Activated CD8-positive, alpha-beta memory T cell treated with anti-CD3 and anti-CD28 coated beads, Interleukin-2, amount 50 U/mL, for 48 hours (primary cell): ENCODE measurements around the gene YBEY.

Experiments used
- DNase-seq: peaks from one replicate; pipeline ENCODE4 v3.0.0-alpha.2; 2020

The YBEY gene

DNA sequence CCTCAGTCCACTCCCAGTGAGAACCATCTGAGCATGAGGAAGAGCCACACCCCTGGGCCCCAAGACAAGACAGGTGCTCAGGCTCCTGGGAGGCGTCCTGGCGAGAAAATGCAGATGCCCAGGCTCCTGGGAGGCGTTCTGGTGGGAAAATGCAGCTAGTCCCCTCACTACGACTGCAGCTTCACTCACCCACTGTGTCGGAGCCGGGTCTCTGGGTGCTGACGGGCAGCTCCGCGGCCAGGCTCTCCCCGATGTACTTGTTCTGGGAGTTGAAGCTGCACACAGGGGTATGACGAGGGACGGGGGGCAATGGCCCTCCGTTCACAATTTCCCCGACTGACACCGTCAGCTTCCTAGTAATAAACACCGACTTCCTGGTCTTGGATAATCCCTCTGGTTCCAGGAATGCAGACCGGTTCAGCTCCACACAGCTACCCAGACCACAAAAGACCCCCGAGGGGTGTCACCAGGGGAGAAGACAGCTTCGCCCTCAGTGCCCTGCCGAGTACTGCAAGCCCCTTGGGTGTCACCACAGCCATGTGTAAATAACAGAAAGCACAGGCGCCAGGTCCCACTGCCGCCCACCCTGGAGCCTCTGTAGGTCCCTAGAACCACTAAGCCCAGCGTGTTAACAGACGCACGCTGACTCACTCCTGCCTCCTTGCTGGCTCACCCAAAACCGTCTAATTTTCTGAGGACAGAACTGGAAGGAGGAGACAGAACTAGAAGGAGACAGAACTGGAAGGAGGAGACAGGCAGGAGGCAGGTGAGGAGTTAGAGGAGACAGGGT lies 20.2 kb upstream of the YBEY start:
- DNase-seq = no peak

DNA sequence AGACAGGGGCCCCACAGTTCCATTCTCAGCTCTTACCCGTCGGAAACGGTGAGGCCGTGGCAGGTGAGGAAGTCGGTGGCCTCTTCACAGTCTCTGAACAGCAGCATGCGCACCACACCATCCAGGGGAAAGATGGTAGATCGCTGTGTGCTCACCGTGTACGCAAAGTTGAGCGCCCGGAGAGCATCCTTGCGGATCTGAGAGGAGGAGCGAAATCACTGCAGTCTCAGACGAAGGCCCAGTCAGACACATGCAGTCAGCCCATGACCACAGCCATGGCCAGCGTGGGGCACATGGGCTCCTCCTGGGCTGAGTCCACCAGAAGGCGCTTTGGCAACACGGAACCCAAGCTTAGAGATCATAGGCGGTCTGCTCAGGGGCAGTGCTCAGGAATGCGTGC lies 19.2 kb upstream of the YBEY start:
- no peak for DNase-seq

DNA sequence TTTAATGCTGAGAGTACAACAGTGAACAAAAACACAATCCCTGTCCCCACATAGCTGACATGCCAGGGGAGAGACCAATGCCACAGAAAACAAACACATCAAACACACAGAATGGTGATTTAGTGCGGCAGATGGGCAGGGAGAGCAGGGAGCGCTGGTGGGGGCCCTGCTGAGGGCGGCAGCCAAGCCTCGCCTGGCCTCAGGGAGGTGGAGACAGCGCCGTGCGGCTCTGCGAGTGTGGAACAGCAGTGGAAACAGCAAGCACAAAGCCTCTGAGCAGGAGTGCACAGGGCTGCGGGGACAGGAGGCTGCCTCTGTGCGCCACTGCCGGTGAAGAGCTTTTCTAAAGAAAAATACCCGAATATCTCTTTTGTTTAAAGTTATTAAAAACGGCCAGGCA lies 17.8 kb upstream of the YBEY start:
- no peak for DNase-seq

DNA sequence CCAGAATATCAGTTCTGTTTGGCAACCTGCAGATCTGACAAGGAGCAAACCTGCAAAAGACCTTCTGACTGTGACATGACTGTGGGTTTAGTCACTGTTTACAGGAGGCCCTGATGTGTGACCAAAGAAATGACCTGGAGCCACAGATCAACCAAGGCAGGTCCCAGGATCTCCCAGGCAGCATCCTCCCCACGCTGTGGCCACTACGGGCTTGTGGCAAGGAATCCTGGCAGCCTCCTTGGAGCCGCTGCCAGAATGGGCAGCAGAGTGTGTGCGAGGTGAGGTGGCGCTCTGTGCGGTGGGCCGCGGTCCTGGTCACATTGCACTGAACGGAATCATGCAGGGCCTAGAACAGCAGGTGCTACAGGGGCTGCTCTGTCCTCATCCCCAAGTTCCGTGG lies 16.7 kb upstream of the YBEY start:
- DNase-seq = no peak

DNA sequence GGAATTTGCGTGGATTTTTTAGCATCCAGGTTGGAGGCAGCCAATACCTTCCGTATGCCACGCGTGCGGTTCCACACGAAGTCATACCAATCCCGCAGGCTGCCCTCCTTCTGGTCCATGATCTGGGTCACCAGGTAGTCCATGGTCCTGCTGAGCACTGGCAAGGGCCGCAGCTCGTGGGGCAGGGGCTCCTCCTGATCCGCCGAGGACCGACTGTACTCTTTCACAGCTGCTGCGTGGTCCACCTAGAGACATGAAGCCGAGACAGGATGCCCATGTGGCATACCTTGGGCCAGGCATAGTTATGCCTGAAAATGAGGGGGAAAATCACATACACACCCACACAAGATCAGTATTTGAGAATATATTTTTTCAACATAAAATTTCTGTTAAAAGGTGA lies 12.8 kb upstream of the YBEY start:
- DNase-seq = no peak

DNA sequence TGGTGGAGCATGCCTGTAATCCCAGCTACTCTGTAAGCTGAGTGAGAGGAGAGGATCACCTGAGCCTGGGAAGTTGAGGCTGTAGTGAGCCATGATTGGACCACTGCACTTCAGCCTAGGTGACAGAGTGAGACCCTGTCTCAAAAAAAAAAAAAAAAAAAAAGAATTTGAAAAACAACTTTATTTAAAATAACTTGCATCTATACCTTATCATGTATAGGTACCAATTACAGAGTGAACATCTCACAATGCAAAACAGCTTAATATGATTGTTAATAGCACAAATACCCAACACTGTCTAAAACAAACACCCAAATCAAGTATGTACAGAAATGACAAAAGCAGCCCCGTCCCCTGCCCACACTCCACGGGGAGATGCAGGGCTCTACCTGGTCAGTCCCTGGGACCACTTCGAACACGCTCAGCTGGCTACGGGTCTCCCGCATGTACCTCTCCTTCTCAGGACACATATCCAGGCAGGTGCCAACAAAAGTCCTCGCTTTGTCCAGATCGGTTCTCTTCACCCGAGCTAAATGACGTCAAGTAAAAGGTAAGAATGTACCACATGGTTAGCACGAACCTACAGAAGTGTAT lies 11.2 kb upstream of the YBEY start:
- no peak for DNase-seq

DNA sequence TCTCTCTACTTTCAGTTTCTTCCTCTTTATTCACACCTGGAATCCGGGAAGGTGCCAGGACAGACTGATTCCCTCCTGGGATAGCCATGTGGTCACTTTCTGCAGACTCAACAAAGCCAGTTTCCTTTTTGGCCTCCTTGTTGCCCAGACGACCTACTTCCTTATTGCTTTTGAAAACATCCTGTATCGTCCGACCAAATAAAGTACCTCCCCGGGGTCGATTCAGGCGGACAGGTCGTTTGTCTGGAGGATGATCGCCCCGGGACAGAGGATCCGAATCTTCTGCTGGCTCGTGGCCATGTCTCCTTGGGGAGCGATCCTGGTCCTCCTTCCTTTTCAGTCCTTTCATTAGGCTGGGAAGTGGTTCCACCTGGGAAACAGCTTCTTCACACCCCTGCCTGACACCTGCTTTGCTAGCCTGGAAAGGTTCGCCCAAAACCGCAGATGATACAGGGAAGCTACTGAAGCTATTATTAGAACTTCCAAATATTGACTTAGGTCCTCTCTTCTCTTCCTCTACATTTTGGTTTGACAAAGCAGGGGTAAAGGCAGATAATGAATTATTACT lies 2.0 kb upstream of the YBEY start:
- DNase-seq = no peak

DNA sequence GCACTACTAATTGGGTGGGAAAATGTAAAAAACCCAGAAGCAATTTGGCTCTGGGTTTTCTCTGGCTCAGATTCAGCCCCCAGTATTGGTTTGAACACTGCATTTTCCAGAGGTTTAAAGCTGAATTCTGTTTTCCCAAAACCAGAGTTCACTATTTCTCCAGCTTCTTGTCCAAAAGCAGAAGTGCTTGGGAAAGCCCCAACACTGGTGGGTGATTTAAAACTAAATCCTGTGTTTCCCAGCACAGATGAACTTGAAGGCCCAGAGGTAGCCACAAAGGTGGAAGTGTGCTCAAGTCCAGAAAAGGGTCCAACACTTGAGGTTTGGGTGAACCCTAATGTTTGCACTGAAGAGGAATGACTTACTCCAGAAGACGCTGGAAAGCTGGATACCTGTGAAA lies 1.4 kb upstream of the YBEY start:
- no peak for DNase-seq

DNA sequence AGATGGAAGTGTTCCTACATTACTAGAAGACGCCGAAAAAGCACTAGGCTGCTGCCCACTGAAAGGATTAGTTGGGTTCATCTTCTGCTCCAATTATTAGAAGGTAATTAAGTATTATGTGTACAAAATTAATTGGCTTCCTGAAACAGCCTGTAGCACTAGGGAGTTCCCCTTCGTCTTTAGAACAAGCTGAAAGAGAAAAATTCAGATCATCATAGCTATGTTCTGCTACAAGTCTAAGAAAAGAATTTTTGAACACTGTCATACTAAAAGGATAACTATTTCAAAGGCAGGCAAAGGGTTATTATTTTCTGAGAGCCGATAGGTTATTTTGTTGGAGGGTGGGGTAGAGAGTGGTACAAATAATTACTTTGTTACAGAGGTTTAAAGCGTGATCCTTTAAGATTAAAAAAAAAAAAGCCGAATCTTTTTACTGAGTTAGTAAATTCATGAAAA lies 908 bp upstream of the YBEY start, which contains the start of gene MCM3AP:
Gene MCM3AP, minus strand, starts transcription at position 406 of the 456 bp plus-strand sequence. Its CDS starts 325 bp downstream, at position 81.
- no peak for DNase-seq

DNA sequence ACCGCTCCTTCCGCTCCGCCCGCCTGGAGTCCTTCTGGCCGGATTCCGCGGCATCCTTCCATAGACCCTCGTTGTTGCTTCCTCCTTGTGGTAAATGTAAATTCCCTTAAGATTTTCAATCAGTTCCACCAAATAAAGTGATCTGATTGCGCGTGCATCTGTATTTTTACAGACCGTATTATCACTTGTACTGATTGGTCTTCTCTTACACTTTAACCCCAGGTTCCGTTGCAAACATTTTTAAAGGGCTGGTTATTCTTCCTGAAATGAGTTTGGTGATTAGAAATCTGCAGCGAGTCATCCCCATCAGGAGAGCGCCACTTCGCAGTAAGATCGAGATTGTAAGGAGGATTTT lies 483 bp downstream of the YBEY start:
- no peak for DNase-seq

DNA sequence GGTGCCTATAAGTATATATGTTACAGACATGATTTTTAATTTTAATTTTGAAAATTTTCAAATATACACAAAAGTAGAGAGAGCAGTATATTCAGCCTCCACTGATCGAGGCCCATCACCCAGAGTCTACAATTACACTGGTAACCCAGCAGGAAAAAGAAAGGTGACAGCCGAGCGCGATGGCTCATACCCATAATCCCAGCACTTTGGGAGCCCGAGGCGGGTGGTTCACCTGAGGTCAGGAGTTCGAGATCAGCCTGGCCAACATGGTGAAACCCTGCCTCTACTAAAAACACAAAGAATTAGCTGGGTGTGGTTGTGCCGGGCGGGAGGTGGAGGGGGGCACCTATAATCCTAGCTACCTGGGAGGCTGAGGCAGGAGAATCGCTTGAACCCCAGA lies 1.4 kb downstream of the YBEY start:
- no peak for DNase-seq

DNA sequence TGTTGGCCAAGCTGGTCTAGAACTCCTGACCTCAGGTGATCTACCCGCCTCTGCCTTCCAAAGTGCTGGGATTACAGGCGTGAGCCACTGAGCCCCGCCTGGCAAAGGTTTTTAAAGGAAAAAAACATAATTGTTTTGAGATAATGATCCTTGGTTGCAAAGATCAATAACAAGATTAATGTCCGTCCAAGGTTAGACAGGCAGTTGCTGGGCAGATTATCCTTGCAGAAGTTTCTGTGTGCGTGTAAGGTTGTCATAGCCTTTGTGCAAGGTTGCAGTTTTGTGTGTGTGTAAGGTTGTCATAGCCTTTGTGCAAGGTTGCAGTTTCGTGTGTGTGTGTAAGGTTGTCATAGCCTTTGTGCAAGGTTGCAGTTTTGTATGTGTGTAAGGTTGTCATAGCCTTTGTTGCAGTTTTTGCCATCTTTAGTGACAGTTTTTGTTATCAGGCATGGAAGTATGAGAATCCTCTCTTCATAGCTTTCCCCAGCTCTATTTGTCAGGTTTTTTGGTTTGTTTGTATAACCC lies 3.6 kb downstream of the YBEY start:
- DNase-seq = no peak

DNA sequence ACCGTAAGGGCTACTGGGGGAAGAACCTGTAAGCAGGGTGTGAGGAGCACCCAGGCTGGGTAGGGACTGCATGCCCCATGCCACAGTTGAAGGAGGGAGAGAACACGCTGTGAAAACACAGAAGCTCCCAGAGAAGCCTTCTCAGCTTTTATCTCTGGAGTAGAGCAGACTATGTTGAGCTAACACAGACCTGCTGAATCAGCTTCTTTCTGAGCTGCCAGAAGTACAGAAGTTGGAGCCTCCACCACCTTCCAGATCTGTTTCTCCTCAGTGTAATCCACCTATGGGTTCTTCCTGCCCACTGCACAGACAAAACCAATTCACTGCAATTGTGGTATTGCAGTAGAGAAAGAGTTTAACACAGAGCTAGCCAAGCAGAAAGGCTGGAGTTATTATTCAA lies 5.4 kb downstream of the YBEY start:
- no peak for DNase-seq

DNA sequence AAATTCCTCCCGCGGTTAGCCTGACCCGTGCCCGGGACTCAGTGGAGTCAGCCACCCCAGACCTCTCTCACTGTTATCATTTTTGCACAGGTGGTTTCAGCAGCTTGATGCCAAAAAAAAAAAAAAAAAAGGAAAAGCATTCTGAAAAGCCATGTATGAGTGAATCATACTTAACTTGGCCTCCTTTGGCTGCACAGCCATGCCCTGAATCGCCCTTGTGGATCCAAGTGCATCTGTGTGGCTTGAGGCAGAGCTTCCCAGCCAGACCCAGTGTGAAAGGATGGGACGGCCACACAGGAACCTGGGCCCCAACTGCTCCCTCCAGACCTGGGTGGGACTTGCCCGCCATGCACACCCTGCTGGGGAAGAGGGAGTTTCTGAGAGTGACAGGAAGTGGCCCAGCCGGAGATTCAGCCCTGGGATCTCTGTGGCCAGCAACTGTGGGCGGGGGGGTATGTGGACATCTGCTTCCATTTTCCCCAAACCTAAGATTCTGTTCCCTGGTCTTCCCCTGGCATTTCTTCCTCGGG lies 8.6 kb downstream of the YBEY start:
- no peak for DNase-seq

DNA sequence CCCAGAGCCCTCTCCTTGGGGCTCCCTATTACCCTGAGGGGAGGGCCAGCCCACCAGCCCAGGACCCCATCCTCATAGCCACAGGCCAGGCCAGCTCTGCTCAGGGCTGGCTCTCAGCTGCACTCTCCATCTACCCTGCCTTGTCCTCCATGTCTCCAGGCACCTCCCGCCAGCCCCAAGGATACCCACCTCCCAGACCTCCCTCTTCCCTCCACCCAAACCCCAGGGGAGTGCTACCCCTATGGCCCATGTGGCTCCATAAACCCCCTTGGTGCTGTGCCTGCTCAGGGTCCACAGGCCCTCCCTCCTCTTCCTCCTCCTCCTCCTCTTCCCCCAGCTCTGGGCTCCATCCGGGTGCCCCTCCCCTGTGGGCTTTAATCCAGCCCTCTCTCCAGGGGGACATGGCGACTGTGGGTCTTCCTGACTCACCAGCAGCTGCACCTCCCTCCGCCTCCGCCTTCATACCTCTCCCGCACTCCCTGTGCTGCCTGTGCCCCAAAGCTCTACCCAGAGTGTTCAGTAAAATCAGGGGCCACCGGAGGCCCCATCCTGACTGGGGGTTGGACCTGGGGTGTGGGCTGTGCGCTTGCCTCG lies 9.1 kb downstream of the YBEY start:
- DNase-seq = no peak

DNA sequence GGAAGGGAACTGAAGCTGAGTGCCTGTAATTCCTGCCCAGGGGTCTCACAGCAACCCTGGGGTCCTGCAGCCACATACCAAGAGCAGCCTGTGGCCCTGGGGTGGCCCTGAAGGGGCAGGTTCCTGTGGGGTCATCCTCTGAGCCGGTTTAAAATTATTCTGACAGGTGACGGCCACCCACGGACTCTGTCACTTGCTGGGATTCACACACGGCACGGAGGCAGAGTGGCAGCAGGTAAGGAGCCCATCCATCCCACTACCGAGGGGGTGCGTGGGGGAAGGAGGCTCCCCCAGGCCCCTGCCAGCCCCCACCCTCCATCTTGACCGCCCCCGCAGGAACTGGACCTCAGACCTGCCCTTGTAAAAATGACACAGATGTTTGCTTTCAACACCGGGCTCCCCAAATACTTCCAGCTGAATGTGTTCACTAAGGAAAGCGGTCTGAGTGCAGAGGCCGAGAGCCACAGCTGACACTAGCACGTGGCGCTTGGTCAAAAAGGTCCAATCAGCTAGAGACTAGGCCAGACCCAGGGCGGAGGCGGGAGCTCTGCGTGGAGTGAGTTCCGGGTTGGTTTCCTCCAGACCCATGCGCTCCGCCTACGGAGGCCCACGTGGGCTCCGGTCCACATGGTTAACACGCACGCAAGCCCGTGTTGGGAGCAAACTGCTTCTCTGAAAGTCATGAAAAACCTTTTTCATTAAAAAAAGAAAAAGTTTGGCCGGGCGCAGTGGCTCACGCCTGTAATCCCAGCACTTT lies 10.0 kb downstream of the YBEY start:
- DNase-seq = peak; percentile 75

DNA sequence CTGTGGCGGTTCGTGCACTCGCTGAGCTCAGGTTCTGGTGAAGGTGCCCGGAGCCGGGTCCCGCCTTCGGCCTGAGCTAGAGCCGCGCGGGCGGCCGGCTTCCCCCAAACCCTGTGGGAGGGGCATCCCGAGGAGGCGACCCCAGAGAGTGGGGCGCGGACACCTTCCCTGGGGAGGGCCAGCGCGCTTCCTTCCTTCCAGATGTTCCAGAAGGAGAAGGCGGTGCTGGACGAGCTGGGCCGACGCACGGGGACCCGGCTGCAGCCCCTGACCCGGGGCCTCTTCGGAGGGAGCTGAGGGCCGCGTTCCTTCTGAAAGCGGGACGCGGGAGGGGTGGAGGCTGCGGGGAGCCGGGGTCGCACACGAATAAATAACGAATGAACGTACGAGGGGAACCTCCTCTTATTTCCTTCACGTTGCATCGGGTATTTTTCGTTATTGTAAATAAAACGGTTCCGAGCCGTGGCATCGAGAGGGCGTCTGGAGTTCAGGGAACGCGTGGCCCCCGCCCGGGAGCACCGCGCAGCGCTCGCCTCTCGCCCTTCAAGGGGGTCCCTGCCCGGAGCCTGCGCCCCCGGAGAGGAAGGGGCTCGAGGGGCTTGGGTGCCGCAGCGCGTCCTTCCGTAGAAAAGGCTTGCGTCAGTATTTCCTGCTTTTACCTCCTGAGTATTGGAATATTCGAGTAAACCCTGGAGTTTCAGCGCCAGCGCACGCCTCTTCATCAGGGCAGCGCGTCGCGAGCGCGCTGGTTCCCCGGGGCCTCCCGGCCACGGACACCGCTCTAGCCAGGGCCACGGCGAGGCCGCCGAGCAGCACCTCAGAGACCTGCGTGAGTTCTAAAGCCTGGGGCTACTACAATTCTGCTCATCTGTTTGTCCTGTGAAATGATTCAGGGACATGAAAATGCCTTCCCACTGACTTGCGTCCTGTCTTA lies 11.5 kb downstream of the YBEY start:
- no peak for DNase-seq

DNA sequence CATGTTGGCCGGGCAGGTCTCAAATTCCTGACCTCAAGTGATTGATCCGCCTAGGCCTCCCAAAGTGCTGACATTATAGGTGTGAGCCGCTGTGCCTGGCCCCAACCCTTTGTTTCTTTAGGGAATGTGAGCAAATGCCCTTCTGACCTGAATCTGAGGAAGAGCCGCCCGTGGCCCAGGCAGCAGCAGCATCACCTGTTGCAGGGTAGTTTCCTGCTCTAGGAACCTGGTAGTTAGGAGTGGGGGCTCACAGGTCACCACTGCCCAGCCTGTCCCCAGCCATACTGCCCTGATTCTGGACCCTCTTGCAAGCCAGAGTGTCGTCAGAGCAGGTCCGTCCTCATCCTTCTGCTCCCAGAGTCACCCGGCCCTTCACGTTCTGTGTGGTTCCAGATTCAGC lies 13.0 kb downstream of the YBEY start:
- DNase-seq = no peak

DNA sequence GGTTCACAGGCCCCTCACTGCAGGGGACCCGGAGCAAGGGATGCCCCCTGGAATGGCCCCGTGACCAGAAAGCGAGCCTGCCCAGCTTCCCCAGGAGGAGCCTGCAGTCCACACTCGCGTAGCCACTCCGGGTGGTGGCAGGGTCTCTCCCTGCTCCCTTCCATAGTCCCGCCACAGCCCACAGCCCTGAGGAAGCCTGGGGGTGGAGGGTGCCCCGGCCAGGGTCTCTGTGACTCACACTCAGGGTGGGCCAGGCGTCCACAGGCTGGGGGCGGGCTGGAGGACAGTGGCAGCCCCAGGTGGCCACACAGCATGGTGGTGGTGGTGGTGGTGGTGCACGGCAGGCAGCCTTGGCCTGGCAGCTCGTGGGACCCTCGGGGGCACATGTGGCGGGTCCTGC lies 15.6 kb downstream of the YBEY start:
- no peak for DNase-seq

DNA sequence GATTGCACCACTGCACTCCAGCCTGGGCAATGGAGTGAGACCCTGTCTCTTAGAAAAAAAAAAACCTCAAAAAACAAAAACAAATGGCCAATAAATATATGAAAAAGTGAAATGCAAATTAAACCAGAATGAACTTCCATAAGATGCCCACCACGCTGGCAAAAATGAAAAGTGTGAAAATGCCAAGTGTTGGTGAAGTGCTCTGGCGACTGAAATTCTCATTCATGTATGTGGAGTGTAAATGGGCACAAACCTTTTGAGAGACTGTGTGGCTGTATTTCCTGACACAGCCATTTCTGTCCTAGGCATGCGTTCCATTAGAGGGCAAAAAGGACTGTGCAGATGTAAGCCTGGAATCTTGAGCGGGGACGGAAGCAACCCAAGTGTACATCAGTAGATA lies 18.3 kb downstream of the YBEY start:
- DNase-seq = no peak

DNA sequence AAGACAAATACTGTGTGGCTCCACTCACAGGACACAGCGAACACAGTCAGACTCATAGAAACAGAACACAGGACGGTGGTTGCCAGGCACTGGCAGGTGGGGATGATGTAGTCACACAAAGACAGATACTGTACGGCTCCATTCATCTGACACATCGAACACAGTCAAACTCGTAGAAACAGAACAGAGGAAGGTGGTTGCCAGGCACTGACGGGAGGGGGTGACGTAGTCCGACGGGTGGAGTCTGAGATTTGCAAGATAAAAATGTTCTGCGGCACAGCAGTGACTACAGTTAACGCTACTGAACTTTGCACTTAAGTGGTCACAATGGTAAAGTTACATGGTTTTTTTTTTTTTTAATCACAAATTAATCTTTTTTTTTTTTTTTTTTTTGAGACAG lies 18.8 kb downstream of the YBEY start:
- no peak for DNase-seq

DNA sequence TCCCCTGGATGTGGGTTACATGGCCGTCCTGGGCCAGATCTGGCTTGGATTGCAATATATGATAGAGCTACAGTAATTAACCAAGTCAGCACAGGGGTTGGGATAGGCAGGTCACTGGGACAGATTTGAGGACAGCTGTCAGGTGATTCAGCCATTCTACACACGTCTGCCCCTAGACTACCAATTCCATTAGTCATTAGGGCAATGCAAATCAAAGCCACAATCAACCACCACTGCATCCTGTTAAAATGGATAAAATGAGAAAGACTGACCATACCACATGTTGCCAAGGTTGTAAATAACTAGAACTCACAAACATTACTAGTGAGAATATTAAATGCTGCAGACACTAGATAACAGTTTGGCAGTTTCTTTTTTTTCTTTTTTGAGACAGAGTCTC lies 21.5 kb downstream of the YBEY start:
- DNase-seq = no peak
